ENCODE data around the gene SEPTIN1.
"Not testable (repeated sequence)": the region's sequence is repeated elsewhere in the genome, so short reads cannot be mapped to it uniquely, and the experiment has no call there.

- TF ChIP-seq CTCF (IDR thresholded peaks at IDR 0.05); RFX5 (IDR thresholded peaks at IDR 0.05; ENCODE audit: low read length); EP300 (IDR thresholded peaks at IDR 0.05; ENCODE audit: borderline replicate concordance in 1 of 2, low read depth in 1 of 2, low read length in 1 of 2); USF2 (IDR thresholded peaks at IDR 0.05; ENCODE audit: borderline replicate concordance, low read depth, low read length); POLR2AphosphoS5 (IDR thresholded peaks at IDR 0.05; ENCODE audit: low read depth, low read length); TAF1 (IDR thresholded peaks at IDR 0.05; ENCODE audit: borderline replicate concordance, low read depth, low read length); EZH2phosphoT487 (IDR thresholded peaks at IDR 0.05; ENCODE audit: borderline replicate concordance, low read depth); NFIC (IDR thresholded peaks at IDR 0.05; ENCODE audit: borderline replicate concordance); RAD21 (IDR thresholded peaks at IDR 0.05; ENCODE audit: low read length): not testable (repeated sequence)
Measured at GRCh38 chr16:30334473-30334989, 47.8 kb downstream of the SEPTIN1 start.

Measured in SK-N-SH (cell line).